NK-92 treated with Interleukin-12 subunit alpha and Interleukin-12 subunit beta, amount 100 ng/mL, for 24 hours (cell line): ENCODE results near the gene TBX2.
"Not testable (repeated sequence)": the region's sequence is repeated elsewhere in the genome, so short reads cannot be mapped to it uniquely, and the experiment has no call there.

Source experiments
- DNase-seq: peaks from one replicate; lab custom pipeline; 2025; lab: John Stamatoyannopoulos, UW

TBX2 gene

DNA sequence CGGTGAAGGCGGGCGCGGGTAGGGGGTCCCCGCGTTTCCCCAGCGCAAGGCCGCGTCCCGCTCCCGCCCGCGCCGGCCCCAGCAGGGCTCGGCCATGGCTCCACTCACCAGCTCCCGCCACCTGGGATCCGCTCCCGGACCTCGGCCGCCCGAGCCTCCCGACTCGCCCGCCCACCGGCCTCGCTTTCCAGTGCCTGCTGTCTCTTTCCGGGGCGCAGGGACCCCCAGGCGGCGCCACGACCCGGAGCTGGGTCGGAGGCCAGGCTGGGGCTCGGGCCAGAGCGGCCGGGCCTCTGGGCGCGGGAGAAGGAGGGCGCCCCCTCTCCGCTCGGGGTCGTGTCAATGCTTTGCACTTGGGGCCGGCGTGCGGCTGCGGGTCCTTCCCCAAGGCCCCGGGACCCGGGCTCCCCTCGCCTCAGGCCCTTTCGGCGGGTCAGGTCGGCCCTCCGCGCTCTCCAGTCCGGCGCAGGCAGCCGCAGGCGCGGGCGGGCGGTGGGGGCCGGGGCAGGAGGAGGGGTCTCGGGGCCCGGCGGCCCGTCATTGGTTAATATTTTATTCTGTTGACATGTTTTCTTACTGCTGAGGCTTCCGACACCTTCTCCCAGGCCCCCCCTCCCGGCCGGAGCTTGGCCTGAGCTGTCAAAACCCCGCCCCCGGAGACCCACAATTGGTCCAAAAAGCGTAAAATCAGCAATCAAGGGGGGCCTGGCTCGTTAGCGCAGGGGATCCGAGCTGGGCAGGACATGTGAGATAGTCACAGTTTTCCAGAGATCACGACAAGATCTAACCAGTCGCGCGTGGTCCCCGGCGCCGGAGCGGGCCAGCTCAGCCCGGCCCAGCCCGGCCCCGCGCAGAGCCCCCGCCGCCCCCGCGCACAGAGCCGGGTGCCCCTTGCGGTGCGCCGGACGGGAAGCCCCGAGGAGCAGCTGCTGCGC is at the start of gene TBX2:
Gene TBX2 (plus strand): TSS at position 713 of the 935 bp plus-strand sequence. CDS start 334 bp downstream, outside the sequence.
- no peak for DNase-seq

DNA sequence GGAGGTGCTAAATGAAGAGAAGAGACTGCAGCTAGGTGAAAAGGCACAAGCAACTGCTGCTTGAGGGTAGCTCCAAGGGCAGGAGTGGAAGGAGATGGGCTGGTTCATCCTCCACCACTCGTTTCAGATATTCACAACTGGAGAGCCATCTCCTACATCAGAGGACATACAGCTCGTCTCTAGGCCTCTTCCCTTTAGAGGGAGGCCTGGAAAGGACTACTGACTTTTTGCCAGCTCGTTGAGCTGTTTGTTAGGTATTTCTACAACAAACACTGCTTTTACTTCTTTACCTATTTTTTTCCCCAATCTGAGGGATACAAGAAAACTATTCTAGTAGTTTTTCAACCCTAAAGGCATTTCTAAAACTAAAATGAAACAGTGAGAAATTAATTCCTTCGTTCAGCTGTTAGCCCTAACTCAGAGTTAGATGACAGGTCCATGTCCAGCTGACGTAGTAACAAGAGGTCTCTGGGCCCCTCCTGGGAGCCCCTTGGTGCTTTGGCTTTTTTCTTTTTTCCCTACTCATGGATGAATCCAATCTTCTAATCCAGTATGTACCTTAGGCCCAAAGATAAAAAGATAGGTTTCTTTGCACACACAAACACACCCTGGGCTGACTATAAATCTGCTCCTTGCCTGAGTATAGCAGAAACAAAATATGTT is 47.8 kb upstream of the TBX2 start:
- DNase-seq, result no peak

DNA sequence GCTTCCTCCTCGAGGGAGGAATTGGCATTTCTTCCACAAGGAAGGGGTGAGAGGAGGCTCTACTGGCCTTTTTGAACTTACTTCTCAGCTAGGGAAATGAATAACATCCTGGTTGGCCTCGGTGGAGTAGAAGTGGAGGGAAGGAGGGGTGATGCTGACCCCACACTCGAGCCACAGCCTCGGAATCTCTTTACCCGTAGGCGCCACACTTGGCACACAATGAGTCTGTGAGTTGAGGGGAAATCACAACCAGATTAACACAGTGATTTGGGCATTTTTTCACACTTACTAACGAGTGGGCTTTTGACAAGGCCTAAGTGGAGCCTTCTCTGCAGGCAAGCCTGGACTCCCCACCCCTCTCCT is 47.3 kb upstream of the TBX2 start:
- DNase-seq, result no peak

DNA sequence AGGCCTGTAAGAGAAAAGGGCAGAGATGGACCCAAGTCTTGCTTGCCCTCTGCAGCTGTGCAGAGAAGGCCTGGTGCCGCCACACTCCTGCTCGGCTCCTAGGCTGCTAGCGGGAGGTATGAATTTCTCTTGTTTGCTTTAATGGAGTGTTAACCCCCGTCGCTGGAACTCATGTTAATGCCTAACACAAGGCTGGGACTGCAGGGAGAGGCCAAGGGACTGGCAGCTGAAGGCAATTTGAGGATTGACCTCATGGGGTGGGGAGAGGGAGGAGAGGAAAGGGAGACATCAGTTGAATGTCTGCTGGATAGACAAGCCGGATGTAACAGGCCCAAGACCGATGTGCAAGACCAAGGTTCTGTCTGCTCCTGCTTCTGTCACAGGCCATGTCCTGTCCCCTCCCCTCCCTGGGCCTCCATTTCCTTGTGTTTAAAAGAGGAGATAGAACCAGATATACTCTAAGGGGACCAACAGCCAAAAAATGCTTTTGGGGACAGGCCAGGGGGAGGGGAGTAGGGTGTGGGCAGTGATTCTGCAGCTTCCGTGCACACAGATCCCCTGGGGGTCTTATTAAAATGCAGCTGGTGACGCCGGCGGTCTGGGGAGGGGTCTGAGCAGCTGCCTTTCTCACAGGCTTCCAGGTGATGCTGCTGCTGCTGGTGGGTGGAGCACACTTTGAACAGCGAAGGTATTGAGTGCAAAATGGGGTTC is 46.7 kb upstream of the TBX2 start:
- no peak for DNase-seq

DNA sequence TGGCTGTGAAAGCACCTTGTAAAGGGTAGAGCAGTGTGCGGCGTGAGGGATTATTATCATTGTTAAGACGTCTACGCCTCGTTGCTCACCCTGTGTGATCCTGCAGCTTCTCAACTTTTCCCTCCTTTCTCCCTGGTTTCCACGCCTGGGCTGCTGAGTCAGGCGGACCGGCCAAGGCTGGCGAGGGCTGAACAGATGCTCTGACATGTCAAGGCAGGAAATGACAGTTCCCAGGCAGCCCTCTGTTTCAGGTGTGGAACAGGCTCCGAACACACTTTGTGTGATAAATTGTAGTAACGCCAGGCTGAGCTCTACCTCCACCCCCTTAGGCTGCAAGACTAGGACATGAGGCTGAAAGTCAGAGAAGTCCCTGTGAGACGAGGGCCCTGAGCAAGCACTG is 46.0 kb upstream of the TBX2 start:
- DNase-seq, result no peak

DNA sequence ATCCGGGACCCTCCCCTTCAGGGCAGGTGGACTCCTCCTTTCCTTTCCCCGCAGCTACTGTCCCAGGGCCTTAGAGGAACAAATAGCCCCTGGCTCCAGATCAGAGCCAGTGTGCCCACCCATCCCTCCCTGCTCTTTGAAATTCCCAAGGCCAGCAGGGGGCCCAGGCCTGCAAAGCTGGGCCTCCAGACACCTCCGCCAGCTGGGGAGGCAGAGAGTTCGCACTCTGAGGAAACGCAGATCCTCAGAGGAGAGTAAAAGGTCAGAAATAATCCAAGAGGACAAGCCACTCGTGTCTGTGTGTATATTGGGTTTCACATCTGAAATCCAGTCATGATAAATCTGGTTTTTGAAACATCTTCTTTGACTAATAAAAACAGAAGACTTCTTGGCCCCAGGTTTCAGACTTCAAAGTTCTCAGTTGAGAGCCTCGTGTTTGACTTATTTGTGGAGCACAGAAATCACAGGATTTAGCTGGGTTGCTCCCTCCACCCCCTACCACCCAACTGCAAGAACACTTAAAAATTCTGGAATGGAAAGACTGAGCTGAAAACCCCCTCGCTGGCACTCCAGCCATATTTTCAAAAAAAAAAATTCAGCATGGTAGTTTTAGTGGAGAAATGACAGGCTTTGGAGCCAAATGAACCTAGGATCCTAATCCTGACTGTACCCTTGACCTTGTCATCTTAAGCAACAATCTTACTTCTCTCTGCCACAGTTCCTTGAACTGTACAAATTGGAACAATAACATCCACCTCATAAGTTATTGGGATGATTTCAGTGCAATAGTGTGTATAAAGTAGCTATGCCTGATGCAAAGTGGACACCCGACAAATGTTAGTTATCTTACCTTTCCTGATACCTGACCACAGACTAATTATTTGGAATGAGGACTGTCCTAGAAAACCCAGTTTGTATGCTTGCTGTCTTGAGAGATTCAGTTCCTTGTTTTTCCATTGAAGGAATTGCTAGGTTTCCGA is 44.5 kb upstream of the TBX2 start:
- DNase-seq, result no peak

DNA sequence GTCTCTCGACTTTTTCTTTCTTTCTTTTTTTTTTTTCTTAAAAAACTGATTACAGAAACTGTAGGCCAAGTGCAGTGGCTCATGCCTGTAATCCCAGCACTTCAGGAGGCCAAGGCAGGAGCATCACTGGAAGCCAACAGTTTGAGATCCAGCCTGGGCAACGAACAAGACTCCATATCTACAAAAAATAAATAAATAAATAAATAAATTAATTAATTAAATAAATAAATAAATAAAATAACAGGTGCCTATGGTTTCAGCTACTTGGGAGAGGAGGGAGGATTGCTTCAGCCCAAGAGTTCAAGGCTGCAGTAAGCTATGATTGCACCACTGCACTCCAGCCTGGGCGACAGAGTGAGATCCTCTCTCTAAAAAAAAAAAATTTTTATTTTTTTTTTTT is 42.6 kb upstream of the TBX2 start:
- DNase-seq, result not testable (repeated sequence)

DNA sequence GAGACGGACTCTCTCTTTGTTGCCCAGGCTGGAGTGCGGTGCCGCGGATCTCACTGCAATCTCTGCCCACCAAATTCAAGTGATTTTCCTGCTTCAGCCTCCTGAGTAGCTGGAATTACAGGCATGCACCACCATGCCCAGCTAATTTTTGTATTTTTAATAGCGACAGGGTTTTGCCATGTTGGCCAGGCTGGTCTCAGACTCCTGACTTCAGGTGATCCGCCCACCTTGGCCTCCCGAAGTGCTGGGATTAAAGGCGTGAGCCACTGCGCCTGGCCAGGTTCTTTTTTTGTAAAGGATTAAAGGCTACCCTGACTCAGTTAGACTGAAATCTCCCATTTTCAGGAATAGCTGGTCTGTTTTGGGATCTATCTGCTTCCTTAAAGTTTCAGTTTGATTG is 40.1 kb upstream of the TBX2 start:
- not testable (repeated sequence) for DNase-seq

DNA sequence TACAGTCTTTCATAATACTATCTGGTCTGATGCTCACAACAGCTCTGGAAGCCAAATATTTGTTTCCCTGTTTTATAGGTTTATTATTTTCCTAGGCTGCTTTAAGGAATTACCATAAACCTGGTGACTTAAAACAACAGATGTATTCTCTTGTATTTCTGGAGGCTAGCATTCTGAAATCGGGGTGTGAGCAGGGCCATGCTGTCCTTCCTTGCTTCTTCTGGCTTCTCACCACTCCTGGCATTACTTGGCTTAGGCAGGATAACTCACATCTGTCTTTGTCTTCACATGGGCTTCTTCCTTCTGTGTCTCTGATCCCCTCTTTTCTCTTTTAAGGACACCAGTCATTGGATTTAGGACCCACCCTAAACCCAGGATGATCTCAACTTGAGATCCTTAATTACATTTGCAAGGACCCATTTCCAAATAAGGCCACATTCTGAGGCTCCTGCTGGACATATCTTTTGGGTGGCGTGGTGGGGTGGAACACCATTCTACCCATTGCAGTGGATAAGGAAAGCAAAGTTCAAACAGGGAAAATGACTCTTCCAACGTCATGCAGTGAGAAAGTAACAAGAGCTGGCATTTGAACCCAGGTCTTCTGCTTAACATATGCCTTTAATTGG is 39.2 kb upstream of the TBX2 start:
- no peak for DNase-seq

DNA sequence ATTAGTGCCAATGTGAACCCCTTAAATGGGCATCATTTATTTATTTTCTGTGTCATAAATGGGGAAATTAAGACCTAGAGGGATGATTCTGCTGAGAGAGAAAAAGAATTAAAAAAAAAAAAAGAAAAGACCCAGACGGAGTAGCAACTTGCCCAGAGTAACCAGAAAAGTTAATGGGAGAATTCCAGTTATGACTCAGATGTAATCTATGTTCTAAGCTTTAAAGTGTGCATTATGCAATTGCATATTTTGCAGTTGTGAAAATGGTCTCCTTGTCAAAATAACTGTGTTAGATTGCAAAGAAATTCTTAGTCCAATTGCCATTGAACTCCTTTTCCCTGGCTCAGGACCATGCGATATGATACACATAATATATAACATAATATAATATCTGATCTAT is 38.6 kb upstream of the TBX2 start:
- DNase-seq, result no peak

DNA sequence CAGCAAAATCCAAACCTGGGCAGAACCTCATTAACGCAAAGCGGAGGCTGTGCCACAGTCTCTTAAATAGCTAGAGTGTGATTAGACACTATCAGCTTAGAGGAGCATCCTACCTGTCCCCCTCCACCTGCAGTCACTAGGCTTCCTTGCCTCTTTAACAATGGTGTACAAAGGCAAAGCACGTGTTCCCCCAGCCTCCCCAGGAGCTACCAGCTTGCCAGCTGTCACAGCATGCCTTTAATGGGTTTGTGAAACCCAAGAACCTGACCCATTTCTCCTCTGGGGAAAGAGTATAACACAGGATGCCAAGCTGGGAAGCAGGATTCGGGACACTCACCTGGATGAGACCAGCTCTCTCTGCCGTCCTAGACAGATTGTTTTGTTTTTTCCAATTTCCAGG is 37.2 kb upstream of the TBX2 start:
- no peak for DNase-seq

DNA sequence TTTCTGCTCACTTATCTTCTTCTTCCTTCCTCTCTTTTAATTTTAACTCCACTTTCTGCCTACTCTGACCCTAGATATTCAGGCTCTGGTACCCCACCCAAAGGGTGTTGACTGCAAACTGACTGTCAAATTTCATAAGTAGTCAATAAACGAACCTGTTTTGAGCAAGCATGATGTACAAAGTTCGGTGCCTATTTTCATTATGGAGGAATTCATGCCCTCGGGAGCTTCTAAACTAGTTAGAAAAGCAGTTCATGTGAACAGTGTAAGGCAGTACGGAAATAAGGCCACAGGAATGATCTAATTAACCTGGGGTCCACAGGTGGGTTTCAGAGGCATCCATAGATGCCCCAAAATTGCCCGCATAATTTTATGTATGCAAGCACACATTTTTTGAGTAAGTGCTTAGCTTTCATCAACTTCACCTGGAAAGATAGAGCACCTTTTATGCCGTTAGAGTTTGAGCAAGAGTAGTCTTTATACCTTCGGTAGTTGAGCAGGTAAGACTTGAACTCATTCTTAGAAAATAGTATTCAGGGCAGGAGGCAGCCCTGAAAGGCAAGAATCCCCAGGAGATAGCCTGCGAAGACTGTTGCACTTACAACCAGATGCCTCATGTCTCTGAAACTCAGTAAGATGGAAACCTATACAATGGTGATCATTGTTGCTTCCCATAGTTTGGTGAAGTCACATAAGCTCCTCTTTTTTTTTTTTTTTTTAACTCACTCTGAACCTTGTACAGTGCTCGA is 36.6 kb upstream of the TBX2 start:
- no peak for DNase-seq

DNA sequence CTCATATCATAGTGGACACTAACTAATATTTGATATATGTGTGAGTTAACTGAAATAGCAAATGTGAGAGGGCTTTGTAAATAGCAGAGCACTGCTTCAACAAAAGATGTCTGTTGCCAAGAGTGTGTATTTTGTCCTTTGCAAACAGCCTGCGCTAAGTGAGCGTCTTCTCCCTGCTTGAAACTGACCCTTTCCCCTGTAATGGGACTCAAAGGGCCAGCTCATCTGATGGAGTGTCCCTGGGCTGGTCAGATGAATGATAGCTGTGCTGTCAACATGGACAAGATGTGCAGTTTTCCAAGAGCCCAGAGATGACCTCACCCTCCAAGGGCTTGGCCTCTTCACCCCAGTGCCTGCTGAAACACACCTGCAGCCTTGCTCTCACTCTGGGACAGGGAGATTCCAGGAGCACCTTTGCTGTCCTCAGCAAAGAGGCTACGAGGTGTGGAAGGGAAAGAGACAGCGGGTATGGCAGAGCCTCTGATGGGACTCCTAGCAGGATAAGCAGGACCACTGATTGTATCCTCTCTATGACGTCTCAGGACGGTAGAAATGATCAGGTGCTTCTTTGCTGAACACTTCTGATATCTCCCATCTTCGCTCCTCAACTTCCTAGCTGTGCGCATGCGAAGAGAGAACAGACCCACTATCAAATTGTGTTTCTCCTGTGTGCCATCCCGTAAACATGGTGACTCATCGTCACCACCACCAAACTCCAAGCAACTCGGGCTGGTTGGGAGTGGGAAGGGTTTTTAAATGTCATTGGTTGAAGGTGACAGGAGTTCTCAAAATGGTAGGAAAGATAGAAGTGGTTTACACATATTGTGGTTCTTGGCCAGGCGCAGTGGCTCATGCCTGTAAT is 35.8 kb upstream of the TBX2 start:
- no peak for DNase-seq

DNA sequence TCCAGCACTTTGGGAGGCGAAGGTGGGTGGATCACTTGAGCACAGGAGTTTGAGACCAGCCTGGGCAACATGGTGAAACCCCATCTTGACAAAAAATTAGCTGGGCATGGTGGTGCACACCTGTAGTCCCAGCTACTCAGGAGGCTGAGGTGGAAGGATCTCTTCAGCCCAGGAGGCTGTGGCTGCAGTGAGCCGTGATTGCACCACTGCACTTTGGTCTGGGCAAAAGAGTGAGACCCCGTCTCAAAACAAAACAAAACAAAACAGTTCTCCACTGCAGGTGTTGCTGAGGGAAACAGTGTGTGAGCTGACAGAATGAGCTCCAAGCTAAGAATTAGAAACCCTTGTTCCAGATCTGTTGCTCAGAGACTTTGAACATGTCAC is 35.2 kb upstream of the TBX2 start:
- no peak for DNase-seq

DNA sequence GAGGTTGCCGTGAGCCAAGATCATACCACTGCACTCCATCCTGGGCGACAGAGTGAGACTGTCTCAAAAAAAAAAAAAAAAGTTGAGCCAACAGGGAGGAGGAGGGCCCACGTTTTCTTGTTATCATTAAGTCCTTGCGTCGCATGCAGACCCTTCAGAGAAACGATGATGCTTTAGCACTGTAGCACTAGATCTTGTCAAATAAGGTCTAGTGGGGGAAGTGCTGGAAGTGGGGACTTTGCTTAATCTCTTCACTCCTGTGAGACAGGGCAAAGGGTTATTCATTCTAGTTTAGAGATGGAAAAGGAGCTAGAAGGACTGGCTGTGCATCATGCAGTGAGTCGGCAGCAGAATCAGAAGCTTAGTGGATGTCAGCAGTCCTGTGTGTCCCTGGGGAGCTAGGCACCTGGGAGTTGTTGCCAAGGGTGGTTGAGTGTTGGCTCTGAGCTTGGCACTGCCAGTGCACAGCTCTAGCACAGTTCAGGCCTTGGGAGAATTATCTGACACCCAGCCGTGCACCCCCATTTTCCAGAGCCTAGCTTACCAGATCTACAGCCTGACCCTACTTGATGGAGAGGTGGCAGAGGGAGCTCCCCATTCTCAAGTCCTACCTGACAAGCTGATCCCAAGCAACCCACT is 33.4 kb upstream of the TBX2 start:
- DNase-seq, result no peak

DNA sequence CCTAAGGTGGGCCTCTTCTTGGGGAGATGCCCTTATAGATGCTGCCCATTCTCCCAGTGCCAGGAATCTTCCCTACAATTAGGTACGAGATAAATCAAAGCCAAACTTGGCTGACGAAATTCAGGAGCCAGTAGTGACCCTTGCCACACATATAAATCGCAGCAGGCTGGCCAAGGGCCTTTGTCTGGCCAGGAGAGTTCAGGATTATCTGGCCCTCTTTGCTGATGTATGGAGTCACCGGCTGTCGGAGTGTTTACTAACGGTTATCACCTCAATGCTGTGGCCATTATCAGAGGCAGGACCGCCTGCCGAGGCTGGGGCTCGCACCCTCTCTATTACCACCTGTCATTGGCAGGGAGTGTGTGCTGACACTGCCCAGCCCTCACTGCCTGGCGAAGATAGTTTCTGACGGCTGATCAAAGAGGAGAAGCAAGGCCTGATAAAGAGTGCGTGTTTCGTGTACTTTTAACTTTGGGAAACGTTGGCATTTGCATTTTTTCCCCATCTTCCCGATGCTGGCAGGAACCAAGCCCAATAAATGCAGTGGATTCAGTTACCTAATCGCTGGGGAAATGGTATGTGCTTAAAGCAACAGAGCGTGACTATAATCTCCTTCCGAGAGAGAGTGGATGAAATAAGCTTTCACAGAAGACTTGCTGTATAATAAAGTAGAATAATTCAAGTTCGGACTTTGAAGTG is 32.8 kb upstream of the TBX2 start:
- DNase-seq, result no peak

DNA sequence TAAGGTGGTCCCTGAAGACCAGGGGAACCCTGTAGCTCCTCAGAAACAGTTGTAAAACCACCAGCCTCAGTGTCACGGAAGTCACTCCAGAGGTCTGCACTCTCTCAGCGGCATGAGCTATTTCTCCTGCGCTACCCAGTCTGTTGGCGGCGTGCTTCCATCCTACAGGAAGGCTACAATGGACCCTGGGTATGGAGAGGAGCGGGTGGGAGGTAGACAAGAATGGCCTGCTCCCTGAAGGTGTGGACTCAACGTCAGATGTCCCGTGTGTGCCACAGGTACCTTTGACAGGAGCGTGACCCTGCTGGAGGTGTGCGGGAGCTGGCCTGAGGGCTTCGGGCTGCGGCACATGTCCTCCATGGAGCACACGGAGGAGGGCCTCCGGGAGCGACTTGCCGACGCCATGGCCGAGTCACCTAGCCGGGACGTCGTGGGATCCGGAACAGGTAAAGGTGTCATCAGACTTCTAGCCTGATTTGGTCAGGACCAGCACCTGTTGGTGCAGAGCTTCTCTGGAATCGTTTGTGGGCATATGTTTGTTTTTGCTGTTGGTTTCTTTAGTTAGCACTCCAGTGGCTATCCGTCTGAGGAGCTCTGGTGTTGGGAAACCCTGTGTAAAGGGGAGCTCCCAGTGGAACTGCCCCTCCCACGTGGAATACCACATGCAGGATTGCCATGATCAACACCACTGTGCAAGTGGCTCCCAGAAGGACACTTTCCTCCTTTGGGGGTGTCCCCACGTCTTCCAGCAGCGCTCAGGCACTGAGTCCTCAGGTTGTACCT is 31.4 kb upstream of the TBX2 start:
- DNase-seq, result no peak
